ENCODE results near the gene PDPK1. TPM values are rescaled to one million over a fixed set of nuclear protein-coding genes. Genes with fewer than 3 reads are reported as not detected.

The PDPK1 gene
- polyA plus RNA-seq, 1 experiment: 25.0 TPM

- ChIA-PET CTCF (interaction anchor here (0.9 to 2.4 kb wide), 5 partner anchors 8 to 172 kb away, joined by 3 to 10 read pairs (median 3); partner anchors contain the start of genes ABCA3 and AMDHD2), POLR2A (no interaction called here)
Observed at GRCh38 chr16:2511996-2512734, 25.7 kb upstream of the PDPK1 start.

GRCh38 chr16:2512735-2513404 is 25.0 kb upstream of the PDPK1 start:
- H3K36me3 ChIP-seq (ENCODE audit: control insufficient read depth, insufficient read depth, low read length): no peaks in the 10 kb centered on the region
- H3K4me3 ChIP-seq (ENCODE audit: low read depth, low read length): peak overlapping the region; percentile 97
- ChIA-PET POLR2A (no interaction called here), CTCF (interaction anchor here (0.6 to 2.4 kb wide), 4 partner anchors 10 to 172 kb away, joined by 3 to 10 read pairs (median 3); partner anchors contain the start of gene ABCA3)
- TF ChIP-seq CTCF (IDR thresholded peaks at IDR 0.05; ENCODE audit: insufficient read depth, low read depth, low read length): no peak
- no peaks in the 10 kb centered on the region for H3K27me3 ChIP-seq (ENCODE audit: control insufficient read depth, insufficient read depth, low read length)
- no peak for DNase-seq (ENCODE audit: low read depth)

More at GRCh38 chr16:2511996-2512734, 25.7 kb upstream of the PDPK1 start:
- DNase-seq (ENCODE audit: low read depth): no peak
- Histone ChIP-seq H3K36me3 (ENCODE audit: control insufficient read depth, insufficient read depth, low read length) (0 out of 2 replicates have a peak, but pooled peaks cover under 1% of the 10 kb centered on the region), H3K27me3 (ENCODE audit: control insufficient read depth, insufficient read depth, low read length) (no peaks in the 10 kb centered on the region), H3K4me3 (ENCODE audit: low read depth, low read length) (no peak overlapping the region)
- TF ChIP-seq CTCF (IDR thresholded peaks at IDR 0.05; ENCODE audit: insufficient read depth, low read depth, low read length): no peak

GRCh38 chr16:2513405-2514332 is 24.2 kb upstream of the PDPK1 start, which contains the start of gene ATP6V0C:
Gene ATP6V0C, plus strand, starts transcription at chr16:2513952. Its CDS starts 152 bp downstream, at chr16:2514104.
- Histone ChIP-seq H3K36me3 (ENCODE audit: control insufficient read depth, insufficient read depth, low read length) (no peaks in the 10 kb centered on the region; the same call in 1 of the 2 replicates), H3K4me3 (ENCODE audit: low read depth, low read length) (peak within 1 kb of the TSS; percentile 97), H3K27me3 (ENCODE audit: control insufficient read depth, insufficient read depth, low read length) (no peaks in the 10 kb centered on the region)
- POLR2A ChIA-PET: no interaction called here
- CTCF ChIA-PET: interaction anchor here (0.6 to 1.4 kb wide), 2 partner anchors 70 to 173 kb away, joined by 3 read pairs; partner anchors contain the start of gene ABCA3
- no peak for TF ChIP-seq CTCF (IDR thresholded peaks at IDR 0.05; ENCODE audit: insufficient read depth, low read depth, low read length)
- no peak for DNase-seq (ENCODE audit: low read depth)

- Histone ChIP-seq H3K36me3 (ENCODE audit: control insufficient read depth, insufficient read depth, low read length) (peaks cover 6% of the 10 kb centered on the region), H3K4me3 (ENCODE audit: low read depth, low read length) (peak overlapping the region; percentile 97), H3K27me3 (ENCODE audit: control insufficient read depth, insufficient read depth, low read length) (no peaks in the 10 kb centered on the region)
- DNase-seq (ENCODE audit: low read depth): no peak
- ChIA-PET CTCF (interaction anchor here (1.5 kb wide), 1 partner anchor 14 kb away, joined by 10 read pairs; no protein-coding TSS in a partner anchor), POLR2A (no interaction called here)
- TF ChIP-seq CTCF (IDR thresholded peaks at IDR 0.05; ENCODE audit: insufficient read depth, low read depth, low read length): no peak
Observed at GRCh38 chr16:2514333-2515179, 23.3 kb upstream of the PDPK1 start.
